A549 treated with CORT108297 at 1 μM for 4 hours (cell line): Measurements from ENCODE around the gene MOV10. TPM values are rescaled to one million over a fixed set of nuclear protein-coding genes. Genes with fewer than 3 reads are reported as not detected.

Source experiments
- total RNA-seq: library from RNA; stranded (reverse); fragments of 200-300 nt; extraction: Qiagen RNA extraction; gene quantifications from 5 replicates; pipeline ENCODE4 v1.2.3, GENCODE V29; 2022

Gene MOV10, protein sequence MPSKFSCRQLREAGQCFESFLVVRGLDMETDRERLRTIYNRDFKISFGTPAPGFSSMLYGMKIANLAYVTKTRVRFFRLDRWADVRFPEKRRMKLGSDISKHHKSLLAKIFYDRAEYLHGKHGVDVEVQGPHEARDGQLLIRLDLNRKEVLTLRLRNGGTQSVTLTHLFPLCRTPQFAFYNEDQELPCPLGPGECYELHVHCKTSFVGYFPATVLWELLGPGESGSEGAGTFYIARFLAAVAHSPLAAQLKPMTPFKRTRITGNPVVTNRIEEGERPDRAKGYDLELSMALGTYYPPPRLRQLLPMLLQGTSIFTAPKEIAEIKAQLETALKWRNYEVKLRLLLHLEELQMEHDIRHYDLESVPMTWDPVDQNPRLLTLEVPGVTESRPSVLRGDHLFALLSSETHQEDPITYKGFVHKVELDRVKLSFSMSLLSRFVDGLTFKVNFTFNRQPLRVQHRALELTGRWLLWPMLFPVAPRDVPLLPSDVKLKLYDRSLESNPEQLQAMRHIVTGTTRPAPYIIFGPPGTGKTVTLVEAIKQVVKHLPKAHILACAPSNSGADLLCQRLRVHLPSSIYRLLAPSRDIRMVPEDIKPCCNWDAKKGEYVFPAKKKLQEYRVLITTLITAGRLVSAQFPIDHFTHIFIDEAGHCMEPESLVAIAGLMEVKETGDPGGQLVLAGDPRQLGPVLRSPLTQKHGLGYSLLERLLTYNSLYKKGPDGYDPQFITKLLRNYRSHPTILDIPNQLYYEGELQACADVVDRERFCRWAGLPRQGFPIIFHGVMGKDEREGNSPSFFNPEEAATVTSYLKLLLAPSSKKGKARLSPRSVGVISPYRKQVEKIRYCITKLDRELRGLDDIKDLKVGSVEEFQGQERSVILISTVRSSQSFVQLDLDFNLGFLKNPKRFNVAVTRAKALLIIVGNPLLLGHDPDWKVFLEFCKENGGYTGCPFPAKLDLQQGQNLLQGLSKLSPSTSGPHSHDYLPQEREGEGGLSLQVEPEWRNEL
- total RNA-seq: 22.7 to 36.0 TPM (median 31.0 TPM) in 5 replicates

DNA sequence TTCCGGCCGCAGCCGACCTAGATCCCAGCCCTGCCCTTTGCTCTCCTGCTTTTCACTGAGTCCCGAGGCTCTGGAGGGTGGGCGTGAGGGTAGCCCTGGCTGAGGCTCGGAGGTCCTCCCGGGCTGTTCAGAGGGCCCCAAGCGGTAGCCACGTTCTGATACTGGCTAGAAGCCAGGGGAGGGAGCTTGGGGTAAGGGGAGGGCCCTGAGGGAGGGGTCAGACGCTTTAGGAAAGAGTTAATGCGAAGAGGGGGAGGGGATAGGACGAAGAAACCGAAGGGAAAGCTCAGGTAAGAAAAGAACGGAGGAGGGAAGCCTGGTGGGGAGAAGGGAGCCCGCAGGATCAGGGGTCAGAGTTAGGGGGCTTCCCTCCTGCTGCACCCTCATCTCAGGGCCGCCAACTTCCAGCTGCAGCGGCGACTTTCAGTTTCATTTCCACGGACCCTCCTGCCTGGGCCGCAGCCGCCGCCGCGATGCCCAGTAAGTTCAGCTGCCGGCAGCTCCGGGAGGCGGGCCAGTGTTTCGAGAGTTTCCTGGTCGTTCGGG, at the start of gene MOV10:
TSS of gene MOV10 (plus strand) at position 220 of the 546 bp plus-strand sequence. CDS start at position 474, 254 bp downstream.

DNA sequence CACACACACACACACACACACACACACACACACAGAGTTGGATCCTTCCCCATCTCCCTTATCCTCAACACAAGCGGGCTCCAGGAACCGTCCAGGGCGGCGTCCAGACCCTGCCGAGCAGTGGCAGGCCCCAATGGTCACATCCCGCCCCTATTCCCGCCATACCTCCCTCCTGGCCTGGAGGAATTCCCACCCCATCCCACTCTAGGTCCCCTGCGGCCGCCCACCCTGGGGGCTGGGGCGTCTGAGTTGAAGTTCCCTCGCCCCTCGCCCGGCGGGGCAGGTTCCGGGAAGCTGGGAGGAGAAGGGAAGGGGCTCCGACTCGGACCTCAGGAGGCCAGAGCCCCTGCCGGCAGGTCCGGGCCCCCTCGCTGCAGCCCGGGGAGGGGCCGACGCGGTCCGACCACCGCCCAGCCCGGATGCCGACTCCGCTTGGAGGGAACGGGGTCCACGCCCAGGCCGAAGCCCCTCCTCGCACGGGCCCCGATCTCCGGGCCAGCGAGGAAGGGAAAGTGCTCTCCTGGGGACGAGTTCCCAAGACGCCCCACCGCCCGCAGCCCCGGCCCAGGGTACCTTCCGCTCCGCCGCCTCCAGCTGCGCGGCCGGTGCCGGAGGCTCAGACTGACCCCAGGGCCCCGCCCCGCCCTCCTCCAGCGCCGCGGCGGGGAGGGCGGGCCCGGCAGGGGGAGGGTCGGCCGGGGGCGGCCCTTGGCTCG, 32.2 kb downstream of the MOV10 start, which contains the start of gene RHOC:
TSS of gene RHOC (minus strand) at position 623 of the 716 bp plus-strand sequence. CDS start 3,328 bp downstream, outside the sequence.

DNA sequence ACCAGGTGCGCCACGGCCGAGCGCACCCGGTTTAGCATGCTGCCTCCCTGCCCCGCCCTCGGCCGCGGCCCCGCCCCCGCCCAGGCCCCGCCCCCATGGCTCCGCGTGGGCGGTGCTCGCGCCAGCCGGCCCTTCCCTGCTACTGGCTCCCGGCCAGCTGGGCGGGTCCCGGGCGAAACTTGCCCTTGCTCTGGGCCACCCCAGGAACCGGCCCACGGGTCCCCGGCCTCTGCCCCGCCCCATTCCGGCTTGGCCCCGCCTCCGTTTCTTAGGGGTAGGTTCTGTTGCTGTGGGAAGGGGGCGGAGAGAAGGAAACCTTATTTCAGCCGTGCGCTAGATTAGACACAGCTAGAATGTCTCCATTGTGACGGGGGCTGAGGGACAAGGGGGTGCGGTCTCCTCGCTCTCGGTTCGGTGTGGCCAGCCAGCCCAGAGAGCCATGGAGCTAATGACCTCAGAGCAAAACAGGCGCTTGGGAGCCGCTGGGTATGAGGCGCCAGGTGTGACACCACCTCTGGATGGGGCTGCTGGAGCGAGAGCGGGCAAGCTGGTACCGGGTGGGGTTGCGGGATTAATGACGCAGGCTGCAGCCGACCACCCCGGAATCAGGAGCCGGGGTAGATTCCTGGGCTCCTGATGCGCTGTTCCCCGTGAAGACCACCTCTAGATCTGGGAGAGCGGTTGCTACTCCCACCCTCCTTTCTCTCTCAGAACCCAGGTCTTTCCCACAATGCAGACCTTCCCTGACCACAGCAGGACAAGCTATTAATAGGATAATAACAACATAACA, 41.0 kb downstream of the MOV10 start, which contains the start of gene PPM1J:
TSS of gene PPM1J (minus strand) at position 69 of the 790 bp plus-strand sequence. CDS start at position 38, 31 bp downstream.

Other genes starting within 250 kb of the MOV10 start
- gene WNT2B, start 165.7 kb upstream of the MOV10 start, total RNA-seq: 0.18 to 0.38 TPM (median 0.32 TPM) in 5 replicates
- gene ST7L, start 55.5 kb upstream of the MOV10 start, total RNA-seq: 11.8 to 13.5 TPM (median 12.8 TPM) in 5 replicates
- gene CAPZA1, start 54.8 kb upstream of the MOV10 start, total RNA-seq: 58.8 to 82.1 TPM (median 62.6 TPM) in 5 replicates
- gene RHOC, start 32.5 kb downstream of the MOV10 start, total RNA-seq: 346 to 394 TPM (median 376 TPM) in 5 replicates
- 0.82 to 1.5 TPM (median 1.2 TPM) in 5 replicates for gene PPM1J, start 40.7 kb downstream of the MOV10 start, total RNA-seq